ENCODE data around the gene ATXN2L. TPM values are rescaled to one million over a fixed set of nuclear protein-coding genes. Genes with fewer than 3 reads are reported as not detected.
A peak's percentile ranks its signal among the peaks of the same experiment; 100 is the strongest.

Gene ATXN2L
- total and polyA plus RNA-seq, 2 of the 13 experiments (the other 11 are each of a cell fraction or from before 2014, with no cell fraction given), result 40.8 to 55.1 TPM

- ChIA-PET POLR2A (interaction anchor here (0.6 to 5.8 kb wide), 14 partner anchors 9 to 214 kb away, joined by 4 to 85 read pairs (median 14); partner anchors contain the start of genes NFATC2IP, SH2B1, SPNS1 and SULT1A1), CTCF (ENCODE audit: low intra/inter-chr PET ratio, low total read pairs) (no interaction called here)
- Histone ChIP-seq H3K9ac (ENCODE audit: insufficient read depth, low read depth, low read length) (peak overlapping the region; percentile 99), H4K20me1 (ENCODE audit: insufficient read depth, low read length) (peaks cover 29% of the 10 kb centered on the region), H3K9me3 (ENCODE audit: low read length) (no peaks in the 10 kb centered on the region), H3K27ac (ENCODE audit: extremely low read length, insufficient read depth, low read length) (peak overlapping the region; percentile 97), H3K4me2 (ENCODE audit: low read depth, low read length) (peak overlapping the region; percentile 43), H3K4me1 (ENCODE audit: insufficient read depth, low read length) (peaks cover 52% of the 10 kb centered on the region), H3K36me3 (replicated peaks in 1 of 2; ENCODE audit: control insufficient read depth in 1 of 2, insufficient read depth in 2 of 2, low read length in 2 of 2) (peaks cover 14 to 33% of the 10 kb centered on the region in 2 experiments), H2AFZ (ENCODE audit: low read length) (no peak overlapping the region), H3K79me2 (ENCODE audit: insufficient read depth, low read length) (peaks cover 45% of the 10 kb centered on the region), H3K27me3 (ENCODE audit: control insufficient read depth in 1 of 2, insufficient read depth in 2 of 2, low read length in 2 of 2) (no peaks in the 10 kb centered on the region; a peak in 1 of 5 replicates), H3K4me3 (replicated peaks in 1 of 3; ENCODE audit: insufficient read depth in 1 of 3, low read depth in 2 of 3, low read length in 3 of 3) (peak overlapping the region; percentile 77 to 99 (median 89))
- DNase-seq (ENCODE audit: low spot score), result no peak
- no peak for FAIRE-seq
- under 1% methylated on average over 43 of the region's 62 CpGs for WGBS (ENCODE audit: low lambda C conversion rate)
- intact Hi-C loops (cut with micrococcal nuclease; ENCODE audit: unreplicated experiment), result loop anchor here (5.0 kb wide), 1 partner anchor 114 kb away; no protein-coding TSS in a partner anchor
- ATAC-seq, result peak; percentile 50
- BruUV-seq (replicated peaks), result no TSS peak
- in situ Hi-C loops (cut with HindIII; ENCODE audit: extremely low pct_ligation_motif_present, low pct_unique_long_range_greater_than_20kb), result no loop called here
- TF ChIP-seq ESRRA (CRISPR knock-in tag; IDR thresholded peaks at IDR 0.05; ENCODE audit: low read depth) (no peak; the same call in 1 of the 2 replicates), ZNF784 (CRISPR knock-in tag; IDR thresholded peaks at IDR 0.05; ENCODE audit: borderline replicate concordance) (no peak; the same call in 1 of the 2 replicates), HNF4A (CRISPR knock-in tag; IDR thresholded peaks at IDR 0.05) (no peak), ZNF589 (CRISPR knock-in tag; conservative IDR thresholded peaks at IDR 0.05) (peak; percentile 90; the same call in 1 of the 2 replicates), KDM5B (CRISPR knock-in tag; IDR thresholded peaks at IDR 0.05; ENCODE audit: borderline replicate concordance) (0 out of 2 replicates have a peak, but pooled peaks have one; percentile 10), ZFP1 (CRISPR knock-in tag; IDR thresholded peaks at IDR 0.05) (no peak), ZNF841 (CRISPR knock-in tag; IDR thresholded peaks at IDR 0.05; ENCODE audit: borderline replicate concordance) (peak; percentile 47; the same call in 1 of the 2 replicates), CTCF (CRISPR knock-in tag; IDR thresholded peaks at IDR 0.05) (no peak), BATF2 (CRISPR knock-in tag; IDR thresholded peaks at IDR 0.05) (0 out of 2 replicates have a peak, but pooled peaks have one; percentile 16), NFKB2 (CRISPR knock-in tag; IDR thresholded peaks at IDR 0.05; ENCODE audit: borderline replicate concordance) (no peak), AHDC1 (CRISPR knock-in tag; IDR thresholded peaks at IDR 0.05; ENCODE audit: borderline replicate concordance) (no peak), RNF2 (conservative IDR thresholded peaks at IDR 0.05; ENCODE audit: low read depth) (no peak), MAX (IDR thresholded peaks at IDR 0.05) (no peak), ZNF709 (CRISPR knock-in tag; IDR thresholded peaks at IDR 0.05) (peak; percentile 90)
Measured at GRCh38 chr16:28823291-28823872, 583 bp downstream of the ATXN2L start.
